ENCODE results near the gene LSAMP.

GRCh38 chr3:116384717-116385116 is 60.6 kb downstream of the LSAMP start:
- TF ChIP-seq, protein P1, sequence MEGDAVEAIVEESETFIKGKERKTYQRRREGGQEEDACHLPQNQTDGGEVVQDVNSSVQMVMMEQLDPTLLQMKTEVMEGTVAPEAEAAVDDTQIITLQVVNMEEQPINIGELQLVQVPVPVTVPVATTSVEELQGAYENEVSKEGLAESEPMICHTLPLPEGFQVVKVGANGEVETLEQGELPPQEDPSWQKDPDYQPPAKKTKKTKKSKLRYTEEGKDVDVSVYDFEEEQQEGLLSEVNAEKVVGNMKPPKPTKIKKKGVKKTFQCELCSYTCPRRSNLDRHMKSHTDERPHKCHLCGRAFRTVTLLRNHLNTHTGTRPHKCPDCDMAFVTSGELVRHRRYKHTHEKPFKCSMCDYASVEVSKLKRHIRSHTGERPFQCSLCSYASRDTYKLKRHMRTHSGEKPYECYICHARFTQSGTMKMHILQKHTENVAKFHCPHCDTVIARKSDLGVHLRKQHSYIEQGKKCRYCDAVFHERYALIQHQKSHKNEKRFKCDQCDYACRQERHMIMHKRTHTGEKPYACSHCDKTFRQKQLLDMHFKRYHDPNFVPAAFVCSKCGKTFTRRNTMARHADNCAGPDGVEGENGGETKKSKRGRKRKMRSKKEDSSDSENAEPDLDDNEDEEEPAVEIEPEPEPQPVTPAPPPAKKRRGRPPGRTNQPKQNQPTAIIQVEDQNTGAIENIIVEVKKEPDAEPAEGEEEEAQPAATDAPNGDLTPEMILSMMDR (IDR thresholded peaks at IDR 0.05): no peak
- no peak for TF ChIP-seq POLR2A (IDR thresholded peaks at IDR 0.05)
